Measurements from ENCODE around the gene WDR35. TPM values are rescaled to one million over a fixed set of nuclear protein-coding genes. Genes with fewer than 3 reads are reported as not detected.

The WDR35 gene
- total and polyA plus RNA-seq, 3 donors from 2014 or later: 18.5 to 24.9 (median 23.6) TPM

GRCh38 chr2:19979932-19980331, 10.0 kb downstream of the WDR35 start:
- Histone ChIP-seq H3K9me3 (no peaks in the 10 kb centered on the region), H3K27me3 (no peaks in the 10 kb centered on the region), H3K36me3 (ENCODE audit: low read depth, missing control alignments) (no peaks in the 10 kb centered on the region), H3K4me3 (no peak overlapping the region), H3K27ac (no peak overlapping the region), H3K4me1 (no peaks in the 10 kb centered on the region)
- 88 to 91% methylated on average over 1 of the region's 1 CpG for WGBS, 2 donors
- TF ChIP-seq POLR2A (IDR thresholded peaks at IDR 0.05): no peak
- intact Hi-C loops (cut with DNase I; ENCODE audit: low total_unique reads): no loop called here
- DNase-seq: no peak

- H3K27me3 ChIP-seq: no peaks in the 10 kb centered on the region
- H3K4me1 ChIP-seq: no peaks in the 10 kb centered on the region
- H3K4me3 ChIP-seq: no peak overlapping the region
- intact Hi-C loops (cut with DNase I; ENCODE audit: low total_unique reads): no loop called here
- TF ChIP-seq POLR2A (IDR thresholded peaks at IDR 0.05) (no peak), CTCF (IDR thresholded peaks at IDR 0.05) (no peak)
- WGBS, 2 donors: 88 to 94% methylated on average over 8 of the region's 8 CpGs
- H3K36me3 ChIP-seq (ENCODE audit: low read depth, missing control alignments): no peaks in the 10 kb centered on the region
- H3K9me3 ChIP-seq: no peaks in the 10 kb centered on the region
- no peak overlapping the region for H3K27ac ChIP-seq
- no peak for DNase-seq
Observed at GRCh38 chr2:19973466-19973865, 16.4 kb downstream of the WDR35 start.

GRCh38 chr2:19971691-19972090, 18.2 kb downstream of the WDR35 start:
- DNase-seq: no peak
- no peak overlapping the region for H3K27ac ChIP-seq
- TF ChIP-seq POLR2A (IDR thresholded peaks at IDR 0.05): no peak
- no peak for TF ChIP-seq CTCF (IDR thresholded peaks at IDR 0.05)
- H3K4me1 ChIP-seq: no peaks in the 10 kb centered on the region
- no peaks in the 10 kb centered on the region for H3K27me3 ChIP-seq
- H3K9me3 ChIP-seq: no peaks in the 10 kb centered on the region
- no peaks in the 10 kb centered on the region for H3K36me3 ChIP-seq (ENCODE audit: low read depth, missing control alignments)
- 84 to 96% methylated on average over 3 of the region's 3 CpGs for WGBS, 2 donors
- no peak overlapping the region for H3K4me3 ChIP-seq
- intact Hi-C loops (cut with DNase I; ENCODE audit: low total_unique reads): no loop called here

- Histone ChIP-seq H3K36me3 (ENCODE audit: low read depth, missing control alignments) (no peaks in the 10 kb centered on the region), H3K4me3 (no peak overlapping the region), H3K4me1 (no peaks in the 10 kb centered on the region), H3K27me3 (no peaks in the 10 kb centered on the region), H3K9me3 (no peaks in the 10 kb centered on the region), H3K27ac (no peak overlapping the region)
- no peak for TF ChIP-seq POLR2A (IDR thresholded peaks at IDR 0.05)
- no peak for TF ChIP-seq CTCF (IDR thresholded peaks at IDR 0.05)
- 89 to 94% methylated on average over 1 of the region's 1 CpG for WGBS, 2 donors
- no peak for DNase-seq
- intact Hi-C loops (cut with DNase I; ENCODE audit: low total_unique reads): loop anchor here (10.0 kb wide), 1 partner anchor 131 kb away; no protein-coding TSS in a partner anchor
Observed at GRCh38 chr2:19963386-19963785, 26.5 kb downstream of the WDR35 start.

- Histone ChIP-seq H3K27ac (no peak overlapping the region), H3K27me3 (no peaks in the 10 kb centered on the region), H3K36me3 (ENCODE audit: low read depth, missing control alignments) (no peaks in the 10 kb centered on the region), H3K4me1 (no peaks in the 10 kb centered on the region), H3K9me3 (no peaks in the 10 kb centered on the region), H3K4me3 (no peak overlapping the region)
- intact Hi-C loops (cut with DNase I; ENCODE audit: low total_unique reads): no loop called here
- TF ChIP-seq POLR2A (IDR thresholded peaks at IDR 0.05) (no peak), CTCF (IDR thresholded peaks at IDR 0.05) (peak; percentile 55 to 68 (median 64))
- 69% methylated on average over 6 of the region's 6 CpGs for WGBS, 2 donors
- DNase-seq: peak; percentile 62
Observed at GRCh38 chr2:19955544-19956422, 34.1 kb downstream of the WDR35 start.

All from testis (tissue), 3 donors.